GM18867 (cell line): ENCODE results near the gene GRAMD1A.
A peak's percentile ranks its signal among the peaks of the same experiment; 100 is the strongest.
"Not testable (repeated sequence)": the region's sequence is repeated elsewhere in the genome, so short reads cannot be mapped to it uniquely, and the experiment has no call there.

Experiments
- ATAC-seq: cut with Tn5 transposase; IDR thresholded peaks from one replicate; pipeline ENCODE4 v1.9.1; 2021; ENCODE audit warnings: mild to moderate bottlenecking, moderate library complexity; ENCODE audit not compliant: unreplicated experiment

GRAMD1A gene

GRCh38 chr19:35034005-35034502 is 33.9 kb downstream of the GRAMD1A start:
- no peak for ATAC-seq

GRCh38 chr19:35034588-35035382 is 34.7 kb downstream of the GRAMD1A start:
- ATAC-seq = no peak

- no peak for ATAC-seq
Observed at GRCh38 chr19:35037716-35038622, 37.8 kb downstream of the GRAMD1A start.

GRCh38 chr19:35038623-35039512 is 38.7 kb downstream of the GRAMD1A start:
- ATAC-seq = no peak

GRCh38 chr19:35039881-35040825 is 40.0 kb downstream of the GRAMD1A start:
- ATAC-seq = no peak

- no peak for ATAC-seq
Observed at GRCh38 chr19:35040826-35041547, 40.9 kb downstream of the GRAMD1A start.

- no peak for ATAC-seq
Observed at GRCh38 chr19:35041548-35042055, 41.5 kb downstream of the GRAMD1A start, which contains the start of gene HPN. TSS of gene HPN (plus strand) at chr19:35041721. CDS start at chr19:35042507, 786 bp downstream.

- ATAC-seq = no peak
Observed at GRCh38 chr19:35042056-35042730, 42.1 kb downstream of the GRAMD1A start.

GRCh38 chr19:35042954-35043604 is 43.0 kb downstream of the GRAMD1A start:
- ATAC-seq = no peak

- ATAC-seq = no peak
Observed at GRCh38 chr19:35043906-35044305, 43.8 kb downstream of the GRAMD1A start.

- ATAC-seq = no peak
Observed at GRCh38 chr19:35044317-35045117, 44.4 kb downstream of the GRAMD1A start.

GRCh38 chr19:35045667-35046300 is 45.7 kb downstream of the GRAMD1A start:
- peak; percentile 47 for ATAC-seq

- no peak for ATAC-seq
Observed at GRCh38 chr19:35046461-35046860, 46.3 kb downstream of the GRAMD1A start.

- no peak for ATAC-seq
Observed at GRCh38 chr19:35048911-35049411, 48.8 kb downstream of the GRAMD1A start.

- ATAC-seq = no peak
Observed at GRCh38 chr19:35049456-35049855, 49.3 kb downstream of the GRAMD1A start.

- not testable (repeated sequence) for ATAC-seq
Observed at GRCh38 chr19:35050662-35051061, 50.5 kb downstream of the GRAMD1A start.
